SK-N-SH (cell line): Measurements from ENCODE around the gene CDH16. TPM values are rescaled to one million over a fixed set of nuclear protein-coding genes. Genes with fewer than 3 reads are reported as not detected.

Experiments
- CTCF ChIA-PET: fragments of 300-600, 350-600 bp; formaldehyde crosslinking; extraction: SDS; loops from one replicate; lab custom pipeline; 2021; lab: Yijun Ruan, JAX
- POLR2A ChIA-PET: fragments of 350-600 bp; sonication (Branson Sonifier 250); formaldehyde crosslinking; extraction: SDS; loops from one replicate; lab custom pipeline; 2020; ENCODE audit warnings: antibody characterized with exemption, inconsistent platforms; lab: Yijun Ruan, JAX
- DNase-seq: peaks from one replicate; pipeline ENCODE4 v3.0.0; 2012
- H2AFZ ChIP-seq: fragments of 200-600 bp; sonication (generic); 2 replicates; pipeline ENCODE4 v1.8.1; 2016; ENCODE audit warnings: antibody characterized with exemption, mild to moderate bottlenecking, low read depth
- H3F3A ChIP-seq: fragments of 200-600 bp; sonication (generic); replicated peaks from 2 replicates; pipeline ENCODE3; 2016; ENCODE audit warnings: antibody characterized with exemption, mild to moderate bottlenecking; ENCODE audit not compliant: insufficient read depth
- H3K27ac ChIP-seq, 2 experiments: fragments of 200-500 bp in 1 of 2; fragments of 200-600 bp in 1 of 2; sonication (Bioruptor generic) in 1 of 2; sonication (generic), shearing (Covaris generic) in 1 of 2; 2 replicates each; pipeline versions ENCODE4 v1.5.1 to v1.6.1; 2014 to 2016; ENCODE audit warnings: low read depth in 2 of 2, inconsistent platforms in 1 of 2, low read length in 1 of 2, mild to moderate bottlenecking in 1 of 2, mixed read lengths in 1 of 2
- H3K27me3 ChIP-seq: fragments of 200-600 bp; sonication (generic), shearing (Covaris generic); 2 replicates; pipeline ENCODE4 v1.6.1; 2016; ENCODE audit warnings: mixed run types; ENCODE audit not compliant: insufficient read depth
- H3K36me3 ChIP-seq, 2 experiments: fragments of 200-500 bp in 1 of 2; fragments of 200-600 bp in 1 of 2; sonication (Bioruptor generic) in 1 of 2; sonication (generic) in 1 of 2; replicated peaks in 1 of 2; 2 replicates each; pipeline versions ENCODE3 to v1.5.1; 2014 to 2016; ENCODE audit warnings: low read length in 1 of 2, mild to moderate bottlenecking in 1 of 2; ENCODE audit not compliant: insufficient read depth in 2 of 2, control insufficient read depth in 1 of 2
- H3K4me1 ChIP-seq, 2 experiments: fragments of 200-500 bp in 1 of 2; fragments of 200-600 bp in 1 of 2; sonication (Bioruptor generic) in 1 of 2; sonication (generic), shearing (Covaris generic) in 1 of 2; 2 replicates each; pipeline versions ENCODE4 v1.5.1 to v1.6.1; 2014 to 2016; ENCODE audit warnings: low read depth in 1 of 2, low read length in 1 of 2, mixed run types in 1 of 2; ENCODE audit not compliant: insufficient read depth in 2 of 2, control insufficient read depth in 1 of 2
- H3K4me2 ChIP-seq: fragments of 200-600 bp; sonication (generic), shearing (Covaris generic); 2 replicates; pipeline ENCODE4 v1.6.1; 2017; ENCODE audit warnings: mixed run types
- H3K4me3 ChIP-seq, 2 experiments: fragments of 200-500 bp in 1 of 2; fragments of 200-600 bp in 1 of 2; sonication (Bioruptor generic) in 1 of 2; sonication (generic), shearing (Covaris generic) in 1 of 2; 2 replicates each; pipeline versions ENCODE4 v1.5.1 to v1.8.1; 2014 to 2016; ENCODE audit warnings: low read depth in 2 of 2, inconsistent platforms in 1 of 2, low read length in 1 of 2, mild to moderate bottlenecking in 1 of 2, mixed read lengths in 1 of 2, moderate library complexity in 1 of 2
- H3K79me2 ChIP-seq: fragments of 200-600 bp; sonication (generic); 2 replicates; pipeline ENCODE4 v1.8.1; 2017; ENCODE audit warnings: mild to moderate bottlenecking; ENCODE audit not compliant: insufficient read depth
- H3K9ac ChIP-seq: fragments of 200-600 bp; sonication (generic); 2 replicates; pipeline ENCODE4 v1.6.1; 2017; ENCODE audit warnings: mixed run types
- H3K9me2 ChIP-seq: fragments of 200-600 bp; sonication (generic); 2 replicates; pipeline ENCODE4 v1.6.1; 2017; ENCODE audit warnings: mixed run types
- H3K9me3 ChIP-seq: fragments of 200-600 bp; sonication (generic); 2 replicates; pipeline ENCODE4 v1.6.1; 2017; ENCODE audit warnings: mixed run types, mild to moderate bottlenecking, moderate library complexity
- H4K20me1 ChIP-seq: fragments of 200-600 bp; sonication (generic); 2 replicates; pipeline ENCODE4 v1.6.1; 2017; ENCODE audit warnings: mild to moderate bottlenecking, mixed run types; ENCODE audit not compliant: insufficient read depth
- EZH2phosphoT487 ChIP-seq: fragments of 200-600 bp; sonication (generic); IDR thresholded peaks from 2 replicates; pipeline ENCODE4 v1.6.1; 2017; ENCODE audit warnings: low read depth, mixed run types, mild to moderate bottlenecking, antibody characterized with exemption, moderate library complexity, borderline replicate concordance
- FOXJ3 ChIP-seq: sonication (generic); formaldehyde crosslinking; IDR thresholded peaks from 2 replicates; pipeline ENCODE4 v1.5.1; 2020; ENCODE audit warnings: mild to moderate bottlenecking, missing genetic modification reagents
- RFX5 ChIP-seq: IDR thresholded peaks from 2 replicates; pipeline ENCODE4 v1.6.1; 2012; ENCODE audit warnings: mild to moderate bottlenecking, improper control_type of control experiment, low read length
- RXRA ChIP-seq: IDR thresholded peaks from 2 replicates; pipeline ENCODE4 v1.4.0; 2012; ENCODE audit warnings: low read depth, mild to moderate bottlenecking, borderline replicate concordance
- SIN3A ChIP-seq: IDR thresholded peaks from 2 replicates; pipeline ENCODE4 v1.6.1; 2012; ENCODE audit warnings: low read depth, mild to moderate bottlenecking, low read length, moderate library complexity, borderline replicate concordance
- TCF12 ChIP-seq: IDR thresholded peaks from 2 replicates; pipeline ENCODE4 v1.4.0; 2012
- WGBS: methylation state at CpG from one replicate; pipeline ENCODE4 v1.1.6; 2017; ENCODE audit warnings: low lambda C conversion rate; 5-methylcytosine and 5-hydroxymethylcytosine counted together
- polyA plus RNA-seq, 3 experiments: library from polyadenylated mRNA; depleted of rRNA; stranded (reverse); fragments of >200 nt; gene quantifications; 2 replicates each; pipeline ENCODE4 v1.2.3, GENCODE V29; 2012
- TF ChIP-seq, protein P1 (sequence below): IDR thresholded peaks from 2 replicates; pipeline ENCODE4 v1.6.1; 2012; ENCODE audit warnings: mild to moderate bottlenecking, low read depth, low read length, moderate library complexity
- TF ChIP-seq, protein P2 (sequence below): IDR thresholded peaks from 2 replicates; pipeline ENCODE4; 2012
- TF ChIP-seq, protein P3 (sequence below): IDR thresholded peaks from 2 replicates; pipeline ENCODE4 v1.4.0; 2012; ENCODE audit warnings: low read depth, borderline replicate concordance

The CDH16 gene
- polyA plus RNA-seq, 1 of the 3 experiments (the other 2 are of a cell fraction), result not detected

DNA sequence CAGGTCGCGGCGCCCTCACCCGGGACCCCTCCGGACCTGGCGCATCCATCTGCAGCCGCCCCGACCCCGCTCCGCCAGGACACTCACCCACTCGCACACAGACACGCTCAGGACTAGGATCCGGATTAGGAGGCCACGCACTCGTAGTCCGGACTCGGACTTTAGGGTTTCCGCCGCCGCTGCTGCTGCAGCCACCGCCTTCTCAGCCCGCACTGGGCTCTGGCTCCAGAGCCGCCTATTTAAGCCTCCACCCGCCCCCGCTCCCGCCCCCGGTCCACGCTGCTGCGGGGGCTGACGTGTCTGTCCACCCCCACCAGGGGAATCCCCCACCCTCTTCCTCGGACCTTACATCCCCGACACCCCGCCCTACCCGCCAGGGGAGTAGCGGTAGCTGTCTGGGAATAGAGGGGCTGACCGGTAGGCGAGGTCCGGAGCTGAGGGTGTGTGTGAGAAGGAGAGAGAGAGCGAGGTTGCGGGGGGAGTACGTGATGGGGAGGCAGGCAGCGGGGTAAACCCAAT is 6.7 kb upstream of the CDH16 start, which contains the start of gene RRAD:
RRAD (minus strand) TSS at position 214 of the 519 bp plus-strand sequence. CDS start 356 bp downstream, outside the sequence.
- Histone ChIP-seq H3K9me2 (no peaks in the 10 kb centered on the region), H3K27me3 (no peaks in the 10 kb centered on the region), H3K4me2 (no peak within 1 kb of the TSS), H2AFZ (no peak within 1 kb of the TSS), H3F3A (peaks cover 8% of the 10 kb centered on the region), H3K4me3 (peak within 1 kb of the TSS in 1 of 2 experiments; percentile 37; a peak in 2 of 4 replicates), H3K9ac (no peak within 1 kb of the TSS), H3K9me3 (no peaks in the 10 kb centered on the region), H3K4me1 (peaks cover 4 to 13% of the 10 kb centered on the region in 2 experiments; a peak in 3 of 4 replicates), H4K20me1 (no peaks in the 10 kb centered on the region), H3K27ac (peak within 1 kb of the TSS in 1 of 2 experiments; percentile 71; a peak in 2 of 4 replicates), H3K36me3 (no peaks in the 10 kb centered on the region), H3K79me2 (no peaks in the 10 kb centered on the region)
- ChIA-PET CTCF (interaction anchor here (0.8 to 13.6 kb wide), 9 partner anchors 8 to 92 kb away, joined by 3 to 174 read pairs (median 6); partner anchors contain the start of gene CES3), POLR2A (no interaction called here)
- 51% methylated on average over 17 of the region's 42 CpGs for WGBS
- no peak for DNase-seq
- TF ChIP-seq RFX5 (no peak), FOXJ3 (CRISPR knock-in tag) (no peak), EZH2phosphoT487 (no peak), RXRA (no peak), TCF12 (no peak), SIN3A (no peak)
- TF ChIP-seq, protein P1, sequence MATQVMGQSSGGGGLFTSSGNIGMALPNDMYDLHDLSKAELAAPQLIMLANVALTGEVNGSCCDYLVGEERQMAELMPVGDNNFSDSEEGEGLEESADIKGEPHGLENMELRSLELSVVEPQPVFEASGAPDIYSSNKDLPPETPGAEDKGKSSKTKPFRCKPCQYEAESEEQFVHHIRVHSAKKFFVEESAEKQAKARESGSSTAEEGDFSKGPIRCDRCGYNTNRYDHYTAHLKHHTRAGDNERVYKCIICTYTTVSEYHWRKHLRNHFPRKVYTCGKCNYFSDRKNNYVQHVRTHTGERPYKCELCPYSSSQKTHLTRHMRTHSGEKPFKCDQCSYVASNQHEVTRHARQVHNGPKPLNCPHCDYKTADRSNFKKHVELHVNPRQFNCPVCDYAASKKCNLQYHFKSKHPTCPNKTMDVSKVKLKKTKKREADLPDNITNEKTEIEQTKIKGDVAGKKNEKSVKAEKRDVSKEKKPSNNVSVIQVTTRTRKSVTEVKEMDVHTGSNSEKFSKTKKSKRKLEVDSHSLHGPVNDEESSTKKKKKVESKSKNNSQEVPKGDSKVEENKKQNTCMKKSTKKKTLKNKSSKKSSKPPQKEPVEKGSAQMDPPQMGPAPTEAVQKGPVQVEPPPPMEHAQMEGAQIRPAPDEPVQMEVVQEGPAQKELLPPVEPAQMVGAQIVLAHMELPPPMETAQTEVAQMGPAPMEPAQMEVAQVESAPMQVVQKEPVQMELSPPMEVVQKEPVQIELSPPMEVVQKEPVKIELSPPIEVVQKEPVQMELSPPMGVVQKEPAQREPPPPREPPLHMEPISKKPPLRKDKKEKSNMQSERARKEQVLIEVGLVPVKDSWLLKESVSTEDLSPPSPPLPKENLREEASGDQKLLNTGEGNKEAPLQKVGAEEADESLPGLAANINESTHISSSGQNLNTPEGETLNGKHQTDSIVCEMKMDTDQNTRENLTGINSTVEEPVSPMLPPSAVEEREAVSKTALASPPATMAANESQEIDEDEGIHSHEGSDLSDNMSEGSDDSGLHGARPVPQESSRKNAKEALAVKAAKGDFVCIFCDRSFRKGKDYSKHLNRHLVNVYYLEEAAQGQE, result no peak
- TF ChIP-seq, protein P2, sequence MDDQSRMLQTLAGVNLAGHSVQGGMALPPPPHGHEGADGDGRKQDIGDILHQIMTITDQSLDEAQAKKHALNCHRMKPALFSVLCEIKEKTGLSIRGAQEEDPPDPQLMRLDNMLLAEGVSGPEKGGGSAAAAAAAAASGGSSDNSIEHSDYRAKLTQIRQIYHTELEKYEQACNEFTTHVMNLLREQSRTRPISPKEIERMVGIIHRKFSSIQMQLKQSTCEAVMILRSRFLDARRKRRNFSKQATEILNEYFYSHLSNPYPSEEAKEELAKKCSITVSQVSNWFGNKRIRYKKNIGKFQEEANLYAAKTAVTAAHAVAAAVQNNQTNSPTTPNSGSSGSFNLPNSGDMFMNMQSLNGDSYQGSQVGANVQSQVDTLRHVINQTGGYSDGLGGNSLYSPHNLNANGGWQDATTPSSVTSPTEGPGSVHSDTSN, result no peak
- TF ChIP-seq, protein P3, sequence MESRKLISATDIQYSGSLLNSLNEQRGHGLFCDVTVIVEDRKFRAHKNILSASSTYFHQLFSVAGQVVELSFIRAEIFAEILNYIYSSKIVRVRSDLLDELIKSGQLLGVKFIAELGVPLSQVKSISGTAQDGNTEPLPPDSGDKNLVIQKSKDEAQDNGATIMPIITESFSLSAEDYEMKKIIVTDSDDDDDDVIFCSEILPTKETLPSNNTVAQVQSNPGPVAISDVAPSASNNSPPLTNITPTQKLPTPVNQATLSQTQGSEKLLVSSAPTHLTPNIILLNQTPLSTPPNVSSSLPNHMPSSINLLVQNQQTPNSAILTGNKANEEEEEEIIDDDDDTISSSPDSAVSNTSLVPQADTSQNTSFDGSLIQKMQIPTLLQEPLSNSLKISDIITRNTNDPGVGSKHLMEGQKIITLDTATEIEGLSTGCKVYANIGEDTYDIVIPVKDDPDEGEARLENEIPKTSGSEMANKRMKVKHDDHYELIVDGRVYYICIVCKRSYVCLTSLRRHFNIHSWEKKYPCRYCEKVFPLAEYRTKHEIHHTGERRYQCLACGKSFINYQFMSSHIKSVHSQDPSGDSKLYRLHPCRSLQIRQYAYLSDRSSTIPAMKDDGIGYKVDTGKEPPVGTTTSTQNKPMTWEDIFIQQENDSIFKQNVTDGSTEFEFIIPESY, result no peak
